Cardiac muscle cell (in vitro differentiated cells and primary cell): ENCODE measurements around the gene PTPRT. TPM values are rescaled to one million over a fixed set of nuclear protein-coding genes. Genes with fewer than 3 reads are reported as not detected.
A peak's percentile ranks its signal among the peaks of the same experiment; 100 is the strongest.
"Not testable (repeated sequence)": the region's sequence is repeated elsewhere in the genome, so short reads cannot be mapped to it uniquely, and the experiment has no call there.

Source experiments
- DNase-seq, 2 donors: peaks; one replicate each; pipeline versions ENCODE4 v3.0.0 to v3.0.0-alpha.2; 2010 to 2017; ENCODE audit warnings: low read depth in 1 of 2, low spot score in 1 of 2
- H3K27ac ChIP-seq: fragments of 200-600 bp; sonication (generic); 2 replicates; pipeline ENCODE4 v1.5.1; 2016
- H3K27me3 ChIP-seq: fragments of 200-600 bp; sonication (generic); 2 replicates; pipeline ENCODE4 v1.6.0; 2016; ENCODE audit warnings: control low read depth
- H3K36me3 ChIP-seq: fragments of 200-600 bp; sonication (generic); 2 replicates; pipeline ENCODE4 v1.5.1; 2016; ENCODE audit warnings: control low read depth
- H3K4me1 ChIP-seq: fragments of 200-600 bp; sonication (generic); 2 replicates; pipeline ENCODE4 v1.8.1; 2017; ENCODE audit warnings: low read depth, mild to moderate bottlenecking, mixed run types
- H3K4me3 ChIP-seq: fragments of 200-600 bp; sonication (generic); 2 replicates; pipeline ENCODE4 v1.5.1; 2016; ENCODE audit warnings: mild to moderate bottlenecking
- H3K9me3 ChIP-seq: fragments of 200-600 bp; sonication (generic); 2 replicates; pipeline ENCODE4 v1.5.1; 2017; ENCODE audit warnings: low read depth, mild to moderate bottlenecking, control low read depth
- polyA plus RNA-seq: library from polyadenylated mRNA; unstranded; fragments of >200 nt; fragmentation: Nextera tagmentation; extraction: Ambion mirVana; gene quantifications from 2 replicates; pipeline ENCODE4 v1.2.1, GENCODE V29; 2016
- total RNA-seq: library from RNA; depleted of rRNA; stranded (reverse); fragments of >200 nt; gene quantifications from 2 replicates; pipeline ENCODE4 v1.2.3, GENCODE V29; 2016
- TF ChIP-seq, protein P1 (sequence below): IDR thresholded peaks from 2 replicates; pipeline ENCODE4 v1.5.1; 2012; ENCODE audit warnings: low read depth, mild to moderate bottlenecking, low read length

Gene PTPRT
- total and polyA plus RNA-seq, 2 experiments from 2014 or later: 0.30 to 1.4 TPM

DNA sequence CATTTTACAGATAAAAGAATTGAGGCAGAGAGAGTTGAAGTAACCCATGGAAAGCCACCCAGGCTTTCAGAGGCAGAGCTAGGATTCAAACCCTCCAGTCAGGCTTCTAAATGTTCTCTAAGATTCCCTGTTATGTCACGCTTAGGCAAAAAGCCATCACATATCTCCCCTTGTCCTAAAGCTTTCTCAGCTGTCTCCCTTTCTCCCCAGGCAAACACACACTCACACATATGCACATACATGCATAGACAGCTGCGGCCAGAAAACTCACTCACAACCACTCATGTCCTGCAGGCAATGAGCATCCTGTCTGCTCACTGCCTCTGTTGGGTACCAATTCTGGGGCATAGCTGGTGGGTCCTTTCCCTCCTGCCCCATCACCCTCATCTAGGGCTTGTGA is 975.6 kb downstream of the PTPRT start:
- DNase-seq: no peak
- H3K27ac ChIP-seq: no peak overlapping the region
- TF ChIP-seq, protein P1, sequence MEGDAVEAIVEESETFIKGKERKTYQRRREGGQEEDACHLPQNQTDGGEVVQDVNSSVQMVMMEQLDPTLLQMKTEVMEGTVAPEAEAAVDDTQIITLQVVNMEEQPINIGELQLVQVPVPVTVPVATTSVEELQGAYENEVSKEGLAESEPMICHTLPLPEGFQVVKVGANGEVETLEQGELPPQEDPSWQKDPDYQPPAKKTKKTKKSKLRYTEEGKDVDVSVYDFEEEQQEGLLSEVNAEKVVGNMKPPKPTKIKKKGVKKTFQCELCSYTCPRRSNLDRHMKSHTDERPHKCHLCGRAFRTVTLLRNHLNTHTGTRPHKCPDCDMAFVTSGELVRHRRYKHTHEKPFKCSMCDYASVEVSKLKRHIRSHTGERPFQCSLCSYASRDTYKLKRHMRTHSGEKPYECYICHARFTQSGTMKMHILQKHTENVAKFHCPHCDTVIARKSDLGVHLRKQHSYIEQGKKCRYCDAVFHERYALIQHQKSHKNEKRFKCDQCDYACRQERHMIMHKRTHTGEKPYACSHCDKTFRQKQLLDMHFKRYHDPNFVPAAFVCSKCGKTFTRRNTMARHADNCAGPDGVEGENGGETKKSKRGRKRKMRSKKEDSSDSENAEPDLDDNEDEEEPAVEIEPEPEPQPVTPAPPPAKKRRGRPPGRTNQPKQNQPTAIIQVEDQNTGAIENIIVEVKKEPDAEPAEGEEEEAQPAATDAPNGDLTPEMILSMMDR: no peak

DNA sequence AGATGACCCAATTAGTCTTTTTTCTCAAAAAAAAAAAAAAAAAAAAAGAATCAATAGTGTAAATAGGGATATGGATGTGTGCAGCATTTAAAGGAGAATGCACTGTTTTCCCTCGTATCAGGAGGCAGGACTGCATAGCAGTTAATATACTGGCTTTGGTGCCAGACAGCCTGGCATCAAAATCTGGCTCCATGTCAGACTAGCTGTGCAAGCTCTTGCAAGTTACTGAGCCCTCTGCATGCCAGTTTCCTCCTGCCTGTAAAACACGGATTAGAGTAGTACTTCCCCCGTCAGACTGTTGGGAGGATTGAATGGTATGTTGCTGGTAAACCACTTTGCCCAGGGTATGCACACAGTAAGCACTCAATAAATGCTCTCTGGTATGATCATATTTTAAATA is 977.3 kb downstream of the PTPRT start:
- Histone ChIP-seq H3K9me3 (no peaks in the 10 kb centered on the region), H3K4me1 (no peaks in the 10 kb centered on the region), H3K27ac (no peak overlapping the region), H3K27me3 (no peaks in the 10 kb centered on the region), H3K36me3 (no peaks in the 10 kb centered on the region), H3K4me3 (no peak overlapping the region)
- no peak for DNase-seq
- TF ChIP-seq, protein P1: no peak

More for the DNA sequence above, 975.6 kb downstream of the PTPRT start:
- Histone ChIP-seq H3K27me3 (no peaks in the 10 kb centered on the region), H3K36me3 (no peaks in the 10 kb centered on the region), H3K4me1 (no peaks in the 10 kb centered on the region), H3K9me3 (no peaks in the 10 kb centered on the region), H3K4me3 (no peak overlapping the region)

DNA sequence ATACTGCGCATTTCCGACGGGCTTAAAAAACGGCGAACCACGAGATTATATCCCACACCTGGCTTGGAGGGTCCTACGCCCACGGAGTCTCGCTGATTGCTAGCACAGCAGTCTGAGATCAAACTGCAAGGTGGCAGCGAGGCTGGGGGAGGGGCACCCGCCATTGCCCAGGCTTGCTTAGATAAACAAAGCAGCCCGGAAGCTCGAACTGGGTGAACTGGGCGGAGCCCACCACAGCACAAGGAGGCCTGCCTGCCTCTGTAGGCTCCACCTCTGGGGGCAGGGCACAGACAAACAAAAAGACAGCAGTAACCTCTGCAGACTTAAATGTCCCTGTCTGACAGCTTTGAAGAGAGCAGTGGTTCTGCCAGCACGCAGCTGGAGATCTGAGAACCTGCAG is 983.1 kb downstream of the PTPRT start:
- not testable (repeated sequence) for H3K4me1 ChIP-seq, H3K27me3 ChIP-seq, H3K27ac ChIP-seq, H3K9me3 ChIP-seq, H3K4me3 ChIP-seq, H3K36me3 ChIP-seq, DNase-seq

DNA sequence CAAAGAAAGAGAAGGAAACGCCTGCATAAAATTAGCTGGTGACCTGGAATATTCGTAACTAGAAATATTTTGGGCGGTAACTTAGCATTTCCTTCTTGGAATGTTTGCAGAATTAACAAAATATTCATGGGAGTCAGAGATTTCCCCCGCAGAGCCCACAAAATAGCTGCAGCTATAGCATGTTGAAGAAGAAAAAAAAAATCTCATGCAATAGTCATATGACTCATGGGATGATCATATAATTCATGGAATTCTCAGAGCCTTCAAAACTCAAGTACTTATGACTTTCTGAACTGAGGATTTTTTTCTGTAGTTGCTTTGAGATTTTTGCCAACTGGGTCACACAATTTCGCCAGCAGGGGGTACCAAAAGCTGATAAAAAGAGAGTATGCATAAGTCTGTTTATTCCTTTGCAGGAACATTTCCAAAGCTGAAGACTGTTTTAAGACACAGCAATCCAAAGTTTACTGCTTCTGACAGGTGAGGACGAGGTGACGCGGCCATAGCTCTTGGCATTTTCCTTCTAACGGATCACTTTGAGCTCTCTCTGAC is 985.5 kb downstream of the PTPRT start:
- H3K4me3 ChIP-seq: no peak overlapping the region
- no peaks in the 10 kb centered on the region for H3K27me3 ChIP-seq
- no peaks in the 10 kb centered on the region for H3K4me1 ChIP-seq
- no peaks in the 10 kb centered on the region for H3K36me3 ChIP-seq
- no peaks in the 10 kb centered on the region for H3K9me3 ChIP-seq
- peak in 1 of 2 donors; percentile 27 for DNase-seq
- H3K27ac ChIP-seq: no peak overlapping the region
- TF ChIP-seq, protein P1: no peak

DNA sequence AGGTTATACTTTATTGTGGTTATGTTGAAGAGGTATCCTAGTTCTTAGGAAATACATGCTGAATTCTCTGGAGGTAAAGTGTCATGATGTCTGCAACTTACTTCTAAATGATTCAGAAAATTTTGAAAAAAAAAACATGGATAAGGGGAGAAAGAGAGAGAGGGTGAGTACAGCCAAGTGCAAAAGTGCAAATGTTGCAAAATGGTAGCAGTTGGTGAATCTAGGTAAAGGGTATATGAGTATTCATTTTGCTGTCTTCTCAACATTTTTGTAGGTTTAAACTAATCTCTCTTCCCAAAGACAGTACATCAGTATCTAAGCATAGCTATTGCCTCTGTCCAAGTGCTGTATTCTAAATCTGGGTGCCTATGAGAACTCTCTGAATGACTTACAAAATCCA is 992.1 kb downstream of the PTPRT start:
- Histone ChIP-seq H3K4me3 (no peak overlapping the region), H3K36me3 (no peaks in the 10 kb centered on the region), H3K27me3 (no peaks in the 10 kb centered on the region), H3K4me1 (no peaks in the 10 kb centered on the region), H3K27ac (no peak overlapping the region), H3K9me3 (no peaks in the 10 kb centered on the region)
- no peak for DNase-seq
- TF ChIP-seq, protein P1: no peak

DNA sequence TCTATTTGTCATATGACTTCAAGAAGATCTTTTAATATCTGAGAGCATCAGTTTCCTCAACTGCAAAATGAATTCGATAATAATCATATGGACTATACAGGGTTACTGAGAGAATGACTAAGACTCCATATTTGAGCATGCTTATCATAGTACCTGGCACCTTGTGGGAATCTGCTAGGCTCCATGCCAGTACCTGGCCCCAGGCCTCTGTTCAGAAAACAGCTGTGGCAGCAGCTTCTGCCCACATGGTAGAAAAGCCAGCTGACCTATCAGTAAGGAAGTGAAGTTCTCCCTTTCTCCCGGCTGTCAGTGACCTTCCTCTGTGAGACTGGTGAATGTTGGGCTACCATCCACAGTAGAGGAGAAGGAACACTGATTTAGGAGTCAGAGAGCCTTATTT is 996.6 kb downstream of the PTPRT start:
- Histone ChIP-seq H3K27me3 (no peaks in the 10 kb centered on the region), H3K4me3 (no peak overlapping the region), H3K36me3 (no peaks in the 10 kb centered on the region), H3K27ac (no peak overlapping the region), H3K4me1 (no peaks in the 10 kb centered on the region), H3K9me3 (no peaks in the 10 kb centered on the region)
- no peak for DNase-seq
- TF ChIP-seq, protein P1: no peak
